Common myeloid progenitor, CD34-positive (primary cell): ENCODE data around the gene ADAMTSL5.
"Not testable (repeated sequence)": the region's sequence is repeated elsewhere in the genome, so short reads cannot be mapped to it uniquely, and the experiment has no call there.

Experiments used
- CTCF ChIA-PET: fragments of 350-600 bp; sonication (Branson Sonifier 250); formaldehyde crosslinking; loops from one replicate; lab custom pipeline; 2021; ENCODE audit warnings: antibody characterized with exemption; lab: Charles Lee
- POLR2A ChIA-PET: fragments of 350-600 bp; sonication (Branson Sonifier 250); formaldehyde crosslinking; loops from one replicate; lab custom pipeline; 2021; ENCODE audit warnings: antibody characterized with exemption; lab: Charles Lee
- DNase-seq, 3 donors: peaks; one replicate each; pipeline versions ENCODE4 v3.0.0 to v3.0.0-alpha.2; 2013
- H3K27ac ChIP-seq, 2 experiments: 1 replicate in 1 of 2; 2 replicates in 1 of 2; pipeline ENCODE4 v1.7.0; 2013; ENCODE audit warnings: inconsistent platforms in 2 of 2, low read length in 2 of 2, mild to moderate bottlenecking in 2 of 2, low read depth in 1 of 2, moderate library complexity in 1 of 2; ENCODE audit not compliant: severe bottlenecking in 2 of 2, insufficient read depth in 1 of 2, poor library complexity in 1 of 2
- H3K27me3 ChIP-seq, 5 experiments: replicated peaks in 2 of 5; 1 replicate in 3 of 5; 2 replicates in 2 of 5; pipeline versions ENCODE4 v1.6.1 to v1.7.0; 2013; ENCODE audit warnings: low read length in 4 of 5, mild to moderate bottlenecking in 2 of 5, moderate library complexity in 2 of 5, inconsistent platforms in 1 of 5; ENCODE audit not compliant: insufficient read depth in 5 of 5, control insufficient read depth in 4 of 5
- H3K36me3 ChIP-seq, 4 experiments: 1 replicate in 2 of 4; 2 replicates in 2 of 4; pipeline versions ENCODE4 v1.6.1 to v1.7.0; 2013; ENCODE audit warnings: low read length in 3 of 4, control low read depth in 1 of 4, mild to moderate bottlenecking in 1 of 4; ENCODE audit not compliant: control insufficient read depth in 4 of 4, insufficient read depth in 4 of 4
- H3K4me1 ChIP-seq, 4 experiments: 1 replicate in 3 of 4; 2 replicates in 1 of 4; pipeline versions ENCODE4 v1.6.1 to v1.7.1; 2013; ENCODE audit warnings: low read length in 3 of 4, mild to moderate bottlenecking in 3 of 4, control low read depth in 1 of 4, inconsistent platforms in 1 of 4, moderate library complexity in 1 of 4; ENCODE audit not compliant: control insufficient read depth in 4 of 4, insufficient read depth in 4 of 4; ENCODE audit errors: control extremely low read depth in 1 of 4
- H3K4me3 ChIP-seq, 7 experiments: 1 replicate in 4 of 7; 2 replicates in 3 of 7; pipeline versions ENCODE4 v1.5.1 to v1.7.0; 2013; ENCODE audit warnings: mild to moderate bottlenecking in 7 of 7, low read length in 6 of 7, moderate library complexity in 6 of 7, inconsistent platforms in 2 of 7, low read depth in 2 of 7, control low read depth in 1 of 7; ENCODE audit not compliant: insufficient read depth in 4 of 7, control insufficient read depth in 1 of 7; ENCODE audit errors: extremely low read depth in 1 of 7
- H3K9me3 ChIP-seq, 5 experiments: 1 replicate in 4 of 5; 2 replicates in 1 of 5; pipeline versions ENCODE4 v1.6.1 to v1.7.1; 2013; ENCODE audit warnings: low read length in 4 of 5, mild to moderate bottlenecking in 2 of 5, inconsistent platforms in 1 of 5, low read depth in 1 of 5, moderate library complexity in 1 of 5; ENCODE audit not compliant: control insufficient read depth in 4 of 5, insufficient read depth in 2 of 5; ENCODE audit errors: control extremely low read depth in 1 of 5
- WGBS: methylation state at CpG from one replicate; pipeline ENCODE4 v1.1.5; 2013; ENCODE audit not compliant: insufficient coverage; 5-methylcytosine and 5-hydroxymethylcytosine counted together

Gene ADAMTSL5

DNA sequence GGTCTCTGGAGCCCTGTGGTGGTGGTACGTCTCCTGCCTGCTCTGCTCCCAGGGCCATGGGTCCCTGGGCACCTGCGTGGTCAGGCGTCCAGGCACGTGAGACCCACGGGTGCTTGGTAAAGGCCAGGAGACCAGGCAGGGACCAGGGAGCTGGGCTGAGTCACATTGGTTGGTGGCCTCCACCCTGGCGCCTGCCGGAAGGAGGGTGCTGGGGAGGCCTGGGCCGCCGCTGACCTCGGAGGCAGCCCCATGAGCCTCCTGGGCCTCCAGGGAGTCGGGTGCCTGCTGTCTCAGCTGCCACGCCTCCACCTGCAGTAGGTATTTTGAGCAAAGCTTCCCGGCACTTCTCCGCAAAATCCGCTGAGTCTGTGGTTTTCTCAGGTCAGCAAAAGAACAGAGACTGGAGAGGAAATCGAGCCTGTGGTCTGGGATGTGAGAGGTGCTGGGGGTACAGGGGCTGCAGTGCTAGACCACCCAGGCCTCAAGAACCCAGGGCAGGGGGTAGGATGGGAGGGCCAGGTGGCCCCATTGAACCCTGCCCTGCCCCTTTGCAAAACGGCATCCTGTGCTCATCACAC, 7.5 kb upstream of the ADAMTSL5 start:
- no peak overlapping the region for H3K4me3 ChIP-seq
- H3K36me3 ChIP-seq = no peaks in the 10 kb centered on the region
- H3K4me1 ChIP-seq = peaks cover 0 to 4% (median 0%) of the 10 kb centered on the region in 4 experiments
- peaks cover 4 to 71% (median 28%) of the 10 kb centered on the region in 5 experiments for H3K27me3 ChIP-seq
- H3K27ac ChIP-seq = no peak overlapping the region
- DNase-seq = no peak
- ChIA-PET CTCF (no interaction called here), POLR2A (no interaction called here)
- 80% methylated on average over 16 of the region's 17 CpGs for WGBS
- peaks cover 0 to 4% (median 3%) of the 10 kb centered on the region in 5 experiments for H3K9me3 ChIP-seq

DNA sequence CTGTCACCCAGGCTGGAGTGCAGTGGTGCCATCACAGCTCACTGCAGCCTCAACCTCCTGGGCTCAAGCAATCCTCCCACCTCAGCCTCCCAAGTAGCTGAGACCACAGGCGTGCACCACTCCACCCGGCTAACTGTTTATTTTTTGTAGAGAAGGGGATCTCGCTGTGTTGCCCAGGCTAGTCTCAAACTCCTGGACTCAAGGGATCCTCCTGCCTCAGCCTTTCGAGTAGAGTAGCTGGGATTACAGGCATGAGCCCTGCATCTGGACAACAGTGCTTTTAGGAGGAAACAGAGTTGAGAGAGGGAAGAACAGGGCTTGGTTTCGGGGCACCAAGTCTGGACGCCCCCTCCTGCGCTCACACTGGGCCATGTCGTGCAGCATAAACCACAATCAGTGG, 7.0 kb upstream of the ADAMTSL5 start:
- DNase-seq, H3K36me3 ChIP-seq, H3K4me1 ChIP-seq, POLR2A ChIA-PET, H3K9me3 ChIP-seq, H3K27ac ChIP-seq, H3K4me3 ChIP-seq, CTCF ChIA-PET: not testable (repeated sequence)
- peaks cover 4 to 71% (median 28%) of the 10 kb centered on the region in 5 experiments for H3K27me3 ChIP-seq
- WGBS = 87% methylated on average over 8 of the region's 8 CpGs

GRCh38 chr19:1518471-1518870, 5.7 kb upstream of the ADAMTSL5 start:
- ChIA-PET CTCF (no interaction called here), POLR2A (no interaction called here)
- Histone ChIP-seq H3K4me3 (no peak overlapping the region), H3K27me3 (peaks cover 0 to 71% (median 29%) of the 10 kb centered on the region in 5 experiments), H3K9me3 (peaks cover 0 to 4% (median 3%) of the 10 kb centered on the region in 5 experiments), H3K36me3 (no peaks in the 10 kb centered on the region), H3K27ac (no peak overlapping the region), H3K4me1 (no peaks in the 10 kb centered on the region)
- 91% methylated on average over 4 of the region's 4 CpGs for WGBS
- DNase-seq = no peak

- POLR2A ChIA-PET = no interaction called here
- WGBS = 68% methylated on average over 7 of the region's 8 CpGs
- Histone ChIP-seq H3K4me3 (no peak overlapping the region), H3K4me1 (peaks cover 0 to 7% (median 5%) of the 10 kb centered on the region in 4 experiments), H3K9me3 (peaks cover 0 to 9% (median 3%) of the 10 kb centered on the region in 5 experiments), H3K27me3 (peaks cover 0 to 72% (median 21%) of the 10 kb centered on the region in 5 experiments), H3K27ac (no peak overlapping the region), H3K36me3 (no peaks in the 10 kb centered on the region)
- no peak for DNase-seq
- CTCF ChIA-PET = no interaction called here
These were observed 3.6 kb upstream of the ADAMTSL5 start for GRCh38 chr19:1516395-1516753.

GRCh38 chr19:1514986-1515721, 2.3 kb upstream of the ADAMTSL5 start:
- POLR2A ChIA-PET = no interaction called here

GRCh38 chr19:1514295-1514661, 1.5 kb upstream of the ADAMTSL5 start:
- DNase-seq = no peak
- CTCF ChIA-PET = interaction anchor here (0.7 to 1.4 kb wide), 2 partner anchors 21 to 100 kb away, joined by 3 read pairs; no protein-coding TSS in a partner anchor
- WGBS = 79% methylated on average over 9 of the region's 10 CpGs
- Histone ChIP-seq H3K36me3 (no peaks in the 10 kb centered on the region), H3K27me3 (peaks cover 0 to 82% (median 23%) of the 10 kb centered on the region in 5 experiments), H3K9me3 (peaks cover 0 to 9% (median 3%) of the 10 kb centered on the region in 5 experiments), H3K4me3 (no peak overlapping the region), H3K27ac (no peak overlapping the region), H3K4me1 (peaks cover 0 to 8% (median 5%) of the 10 kb centered on the region in 4 experiments)
- POLR2A ChIA-PET = no interaction called here

More at GRCh38 chr19:1514986-1515721, 2.3 kb upstream of the ADAMTSL5 start:
- Histone ChIP-seq H3K4me3 (no peak overlapping the region), H3K27me3 (peaks cover 0 to 78% (median 20%) of the 10 kb centered on the region in 5 experiments), H3K9me3 (peaks cover 0 to 9% (median 3%) of the 10 kb centered on the region in 5 experiments), H3K36me3 (no peaks in the 10 kb centered on the region), H3K4me1 (peaks cover 0 to 8% (median 5%) of the 10 kb centered on the region in 4 experiments), H3K27ac (no peak overlapping the region)
- 92% methylated on average over 2 of the region's 14 CpGs for WGBS
- no peak for DNase-seq
- CTCF ChIA-PET = interaction anchor here (0.7 to 1.4 kb wide), 2 partner anchors 20 to 101 kb away, joined by 3 read pairs; no protein-coding TSS in a partner anchor
